Posterior cingulate gyrus (tissue), 11 donors: ENCODE measurements around the gene BNC2.

Experiments
- DNase-seq, 10 donors: peaks; one replicate each; pipeline versions ENCODE4 v3.0.0 to v3.0.0-alpha.2; 2020 to 2021; ENCODE audit warnings: mixed read lengths in 3 of 10
- intact Hi-C: fragments of 100-400 bp; cut with DNase I; formaldehyde crosslinking; loops from one replicate; pipeline ENCODE4 v1.15.1; 2023

BNC2 gene

DNA sequence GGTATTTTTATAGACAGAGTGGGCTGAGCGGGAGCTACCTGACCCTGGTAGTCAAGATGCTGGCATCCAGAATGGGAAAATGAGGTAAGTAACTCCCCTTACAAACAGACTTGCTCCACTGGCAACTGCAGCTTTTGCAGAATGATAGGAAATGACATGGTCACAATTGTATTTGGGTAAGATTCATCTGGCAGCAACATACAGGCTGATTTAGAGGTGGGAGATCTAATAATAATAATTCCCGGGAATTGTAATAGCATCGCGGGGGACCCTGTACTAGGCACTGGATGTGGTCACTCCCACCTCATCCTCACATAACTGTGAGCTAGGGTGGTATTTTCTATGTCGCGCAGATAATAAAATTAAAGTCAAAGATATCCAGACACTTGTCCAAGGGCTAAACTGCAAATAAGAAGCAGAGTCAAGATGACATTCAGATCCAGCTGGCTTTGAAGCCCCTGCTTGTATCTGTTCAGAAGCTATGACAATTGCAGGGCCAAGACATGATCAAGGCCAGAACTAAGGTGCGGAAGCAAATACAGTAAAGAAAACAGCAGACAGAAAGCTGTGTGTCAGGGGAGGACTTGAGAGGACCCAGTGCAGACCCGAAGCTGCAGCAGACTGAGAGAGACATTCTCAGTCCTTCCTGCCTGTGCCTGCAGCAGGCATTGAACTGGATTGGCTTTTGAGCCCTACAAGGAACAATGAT lies 507.2 kb downstream of the BNC2 start:
- intact Hi-C loops, result no loop called here
- no peak for DNase-seq

- no peak for DNase-seq
Measured at GRCh38 chr9:16361939-16362338, 508.5 kb downstream of the BNC2 start.

DNA sequence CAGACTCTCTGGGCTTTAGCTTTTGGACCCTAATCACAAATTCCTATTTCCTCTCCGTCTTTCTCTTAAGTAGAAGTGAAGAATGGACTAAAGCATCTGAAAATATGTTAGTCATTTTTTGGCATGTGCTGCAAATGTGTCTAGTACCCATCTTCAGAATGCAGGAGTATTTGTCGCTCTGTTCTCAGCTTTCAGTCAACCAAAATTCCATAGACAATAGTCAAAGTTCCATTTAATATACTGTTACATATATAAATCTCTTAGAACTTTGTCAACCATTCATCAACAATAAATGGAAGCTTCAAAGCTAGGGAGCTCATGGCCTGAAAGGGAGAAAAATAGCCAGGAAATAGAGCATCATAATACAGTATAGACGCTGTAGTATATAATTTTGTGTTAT lies 509.4 kb downstream of the BNC2 start:
- DNase-seq, result no peak
- intact Hi-C loops, result no loop called here

More at GRCh38 chr9:16361939-16362338, 508.5 kb downstream of the BNC2 start:
- intact Hi-C loops, result no loop called here

GRCh38 chr9:16360247-16360646 lies 510.2 kb downstream of the BNC2 start:
- DNase-seq, result no peak
- intact Hi-C loops, result no loop called here
